Ishikawa (cell line): ENCODE data around the gene SCEL.

Source experiments
- CEBPB ChIP-seq: IDR thresholded peaks from 2 replicates; pipeline ENCODE4 v1.6.1; 2012
- CREB1 ChIP-seq: IDR thresholded peaks from 2 replicates; pipeline ENCODE4 v1.6.1; 2012; ENCODE audit warnings: low read depth
- EGR1 ChIP-seq: IDR thresholded peaks from 2 replicates; pipeline ENCODE4 v1.6.1; 2012
- EP300 ChIP-seq: IDR thresholded peaks from 2 replicates; pipeline ENCODE4 v1.6.1; 2012; ENCODE audit warnings: borderline replicate concordance
- FOXM1 ChIP-seq: IDR thresholded peaks from 2 replicates; pipeline ENCODE4 v1.6.1; 2012; ENCODE audit warnings: low read depth, borderline replicate concordance
- MAX ChIP-seq: IDR thresholded peaks from 2 replicates; pipeline ENCODE4 v1.6.1; 2012
- NFIC ChIP-seq: IDR thresholded peaks from 2 replicates; pipeline ENCODE4 v1.6.1; 2012
- RAD21 ChIP-seq: IDR thresholded peaks from 2 replicates; pipeline ENCODE4 v1.6.1; 2012; ENCODE audit warnings: low read depth
- TAF1 ChIP-seq: IDR thresholded peaks from 2 replicates; pipeline ENCODE4 v1.6.1; 2012; ENCODE audit warnings: low read depth, mild to moderate bottlenecking
- TCF12 ChIP-seq: IDR thresholded peaks from 2 replicates; pipeline ENCODE4 v1.6.1; 2012; ENCODE audit warnings: low read depth
- TEAD4 ChIP-seq: IDR thresholded peaks from 2 replicates; pipeline ENCODE4 v1.6.1; 2012
- YY1 ChIP-seq: IDR thresholded peaks from 2 replicates; pipeline ENCODE4 v1.6.1; 2012; ENCODE audit warnings: low read depth
- ZBTB7A ChIP-seq: IDR thresholded peaks from 2 replicates; pipeline ENCODE4 v1.6.1; 2012; ENCODE audit warnings: low read depth
- TF ChIP-seq, protein P1 (sequence below): IDR thresholded peaks from 2 replicates; pipeline ENCODE4 v1.6.1; 2012; ENCODE audit warnings: low read depth, mild to moderate bottlenecking
- TF ChIP-seq, protein P2 (sequence below): IDR thresholded peaks from 2 replicates; pipeline ENCODE4 v1.6.1; 2012

The SCEL gene

DNA sequence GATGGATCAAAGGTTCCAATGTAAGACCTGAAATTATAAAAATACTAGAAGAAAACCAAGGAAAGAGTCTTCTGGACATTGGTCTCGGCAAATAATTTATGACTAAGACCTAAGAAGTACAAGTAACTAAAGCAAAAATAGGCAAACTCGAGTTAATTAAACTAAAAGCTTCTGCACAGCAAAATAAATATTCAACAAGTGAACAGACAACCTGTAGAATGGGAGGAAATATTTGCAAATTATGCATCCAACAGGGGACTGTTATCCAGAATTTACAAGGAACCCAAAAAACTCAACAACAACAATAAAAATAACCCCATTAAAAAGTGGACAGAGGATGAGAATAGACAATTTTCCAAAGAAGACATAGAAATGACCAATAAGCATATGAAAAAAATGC, 152.3 kb downstream of the SCEL start:
- no peak for TF ChIP-seq NFIC
- TF ChIP-seq TEAD4 = no peak
- TF ChIP-seq, protein P1, sequence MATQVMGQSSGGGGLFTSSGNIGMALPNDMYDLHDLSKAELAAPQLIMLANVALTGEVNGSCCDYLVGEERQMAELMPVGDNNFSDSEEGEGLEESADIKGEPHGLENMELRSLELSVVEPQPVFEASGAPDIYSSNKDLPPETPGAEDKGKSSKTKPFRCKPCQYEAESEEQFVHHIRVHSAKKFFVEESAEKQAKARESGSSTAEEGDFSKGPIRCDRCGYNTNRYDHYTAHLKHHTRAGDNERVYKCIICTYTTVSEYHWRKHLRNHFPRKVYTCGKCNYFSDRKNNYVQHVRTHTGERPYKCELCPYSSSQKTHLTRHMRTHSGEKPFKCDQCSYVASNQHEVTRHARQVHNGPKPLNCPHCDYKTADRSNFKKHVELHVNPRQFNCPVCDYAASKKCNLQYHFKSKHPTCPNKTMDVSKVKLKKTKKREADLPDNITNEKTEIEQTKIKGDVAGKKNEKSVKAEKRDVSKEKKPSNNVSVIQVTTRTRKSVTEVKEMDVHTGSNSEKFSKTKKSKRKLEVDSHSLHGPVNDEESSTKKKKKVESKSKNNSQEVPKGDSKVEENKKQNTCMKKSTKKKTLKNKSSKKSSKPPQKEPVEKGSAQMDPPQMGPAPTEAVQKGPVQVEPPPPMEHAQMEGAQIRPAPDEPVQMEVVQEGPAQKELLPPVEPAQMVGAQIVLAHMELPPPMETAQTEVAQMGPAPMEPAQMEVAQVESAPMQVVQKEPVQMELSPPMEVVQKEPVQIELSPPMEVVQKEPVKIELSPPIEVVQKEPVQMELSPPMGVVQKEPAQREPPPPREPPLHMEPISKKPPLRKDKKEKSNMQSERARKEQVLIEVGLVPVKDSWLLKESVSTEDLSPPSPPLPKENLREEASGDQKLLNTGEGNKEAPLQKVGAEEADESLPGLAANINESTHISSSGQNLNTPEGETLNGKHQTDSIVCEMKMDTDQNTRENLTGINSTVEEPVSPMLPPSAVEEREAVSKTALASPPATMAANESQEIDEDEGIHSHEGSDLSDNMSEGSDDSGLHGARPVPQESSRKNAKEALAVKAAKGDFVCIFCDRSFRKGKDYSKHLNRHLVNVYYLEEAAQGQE = no peak
- no peak for TF ChIP-seq TAF1
- TF ChIP-seq ZBTB7A = no peak
- no peak for TF ChIP-seq TCF12
- TF ChIP-seq, protein P2, sequence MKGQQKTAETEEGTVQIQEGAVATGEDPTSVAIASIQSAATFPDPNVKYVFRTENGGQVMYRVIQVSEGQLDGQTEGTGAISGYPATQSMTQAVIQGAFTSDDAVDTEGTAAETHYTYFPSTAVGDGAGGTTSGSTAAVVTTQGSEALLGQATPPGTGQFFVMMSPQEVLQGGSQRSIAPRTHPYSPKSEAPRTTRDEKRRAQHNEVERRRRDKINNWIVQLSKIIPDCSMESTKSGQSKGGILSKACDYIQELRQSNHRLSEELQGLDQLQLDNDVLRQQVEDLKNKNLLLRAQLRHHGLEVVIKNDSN = no peak
- no peak for TF ChIP-seq YY1
- no peak for TF ChIP-seq MAX
- no peak for TF ChIP-seq RAD21
- no peak for TF ChIP-seq CEBPB
- no peak for TF ChIP-seq EP300
- TF ChIP-seq EGR1 = no peak
- no peak for TF ChIP-seq FOXM1
- no peak for TF ChIP-seq CREB1

DNA sequence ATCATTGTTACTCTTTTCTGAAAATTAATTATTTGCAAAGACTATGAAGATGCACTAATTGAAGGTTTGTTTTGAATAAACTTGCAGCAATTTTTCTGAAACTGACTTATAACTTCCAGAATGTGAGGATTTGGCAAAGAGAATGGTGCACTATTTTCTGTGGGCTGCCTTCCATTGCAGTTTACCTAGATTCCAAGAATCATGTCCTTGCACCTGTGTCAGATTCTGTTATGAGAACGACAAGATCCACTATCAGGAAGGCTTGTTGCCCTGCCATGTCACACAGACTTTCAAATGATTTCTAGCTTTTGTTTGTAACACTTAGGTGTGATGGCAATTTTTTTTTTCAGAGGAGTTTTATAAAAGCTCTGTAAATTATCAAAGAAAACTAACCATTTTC, 156.4 kb downstream of the SCEL start:
- no peak for TF ChIP-seq CEBPB
- TF ChIP-seq ZBTB7A = no peak
- TF ChIP-seq EGR1 = no peak
- no peak for TF ChIP-seq NFIC
- no peak for TF ChIP-seq FOXM1
- TF ChIP-seq YY1 = no peak
- no peak for TF ChIP-seq TEAD4
- TF ChIP-seq MAX = no peak
- TF ChIP-seq RAD21 = no peak
- TF ChIP-seq TCF12 = no peak
- TF ChIP-seq, protein P2 = no peak
- no peak for TF ChIP-seq EP300
- TF ChIP-seq CREB1 = no peak
- TF ChIP-seq, protein P1 = no peak
- TF ChIP-seq TAF1 = no peak

- TF ChIP-seq RAD21 = no peak
- TF ChIP-seq EP300 = no peak
- TF ChIP-seq FOXM1 = no peak
- TF ChIP-seq TCF12 = no peak
- no peak for TF ChIP-seq CREB1
- TF ChIP-seq TEAD4 = no peak
Observed at GRCh38 chr13:77692746-77693448, 157.4 kb downstream of the SCEL start.

DNA sequence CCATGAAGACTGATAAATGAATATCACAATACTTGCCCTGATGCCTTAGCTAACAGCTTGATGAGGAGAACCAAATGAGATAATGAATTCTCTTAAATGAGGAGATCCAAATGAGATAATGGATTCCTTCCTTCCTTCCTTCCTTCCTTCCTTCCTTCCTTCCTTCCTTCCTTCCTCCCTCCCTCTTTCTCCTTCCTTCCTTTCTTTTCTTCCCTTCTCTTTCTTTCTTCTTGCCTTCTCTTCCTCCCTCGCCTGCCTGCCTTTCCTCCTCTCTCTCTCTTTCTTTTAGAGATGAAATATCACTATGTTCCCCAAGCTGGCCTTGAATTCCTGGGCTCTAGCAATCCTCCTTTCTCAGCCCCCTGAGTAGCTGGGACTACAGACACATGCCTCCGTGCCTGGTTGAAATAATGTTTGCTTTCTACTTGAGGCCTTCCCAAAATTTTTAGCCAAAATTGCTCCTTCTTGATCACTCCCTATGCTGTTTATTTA, 158.0 kb downstream of the SCEL start:
- TF ChIP-seq TEAD4 = no peak
- TF ChIP-seq RAD21 = no peak
- no peak for TF ChIP-seq FOXM1
- TF ChIP-seq YY1 = no peak
- TF ChIP-seq TAF1 = no peak
- no peak for TF ChIP-seq CEBPB
- no peak for TF ChIP-seq MAX
- no peak for TF ChIP-seq ZBTB7A
- no peak for TF ChIP-seq CREB1
- TF ChIP-seq, protein P2 = no peak
- no peak for TF ChIP-seq EGR1
- TF ChIP-seq TCF12 = no peak
- TF ChIP-seq EP300 = no peak
- TF ChIP-seq, protein P1 = no peak
- TF ChIP-seq NFIC = no peak
